Psoas muscle (tissue), 8 donors: ENCODE data around the gene GAB2. TPM values are rescaled to one million over a fixed set of nuclear protein-coding genes. Genes with fewer than 3 reads are reported as not detected.
A peak's percentile ranks its signal among the peaks of the same experiment; 100 is the strongest.

Source experiments
- ATAC-seq, 4 donors: fragments of 200-7000 bp; cut with Tn5 transposase; one replicate each; pipeline ENCODE4 v1.9.1; 2020; ENCODE audit warnings: moderate library complexity in 3 of 4, mild to moderate bottlenecking in 2 of 4
- DNase-seq, 2 donors: peaks; one replicate each; pipeline ENCODE4 v3.0.0-alpha.2; 2020
- H3K27ac ChIP-seq: fragments of 200-600 bp; one replicate; pipeline ENCODE4 v1.8.0; 2022
- H3K27me3 ChIP-seq, 3 donors: fragments of 200-600 bp in 1 of 3; one replicate each; pipeline versions ENCODE4 v1.6.1 to v1.8.0; 2013 to 2022; ENCODE audit warnings: low read length in 2 of 3, mild to moderate bottlenecking in 2 of 3, moderate library complexity in 1 of 3; ENCODE audit not compliant: insufficient read depth in 3 of 3
- H3K36me3 ChIP-seq, 2 donors: fragments of 200-600 bp in 1 of 2; one replicate each; pipeline versions ENCODE4 v1.6.1 to v1.8.0; 2013 to 2022; ENCODE audit warnings: low read depth in 1 of 2, mild to moderate bottlenecking in 1 of 2, moderate library complexity in 1 of 2; ENCODE audit not compliant: insufficient read depth in 1 of 2
- H3K4me1 ChIP-seq: fragments of 200-600 bp; one replicate; pipeline ENCODE4 v1.8.0; 2022
- H3K4me3 ChIP-seq: fragments of 200-600 bp; one replicate; pipeline ENCODE4 v1.8.0; 2022; ENCODE audit warnings: mild to moderate bottlenecking
- H3K9me3 ChIP-seq: fragments of 200-600 bp; one replicate; pipeline ENCODE4 v1.8.0; 2022
- CTCF ChIP-seq: fragments of 200-600 bp; IDR thresholded peaks from one replicate; pipeline ENCODE4 v1.8.0; 2022; ENCODE audit warnings: antibody characterized with exemption
- WGBS, 3 donors: extraction: QIAGEN DNeasy Blood & Tissue Kit; methylation state at CpG; one replicate each; pipeline versions ENCODE4 v1.1.6 to v1.1.7; 2013; 5-methylcytosine and 5-hydroxymethylcytosine counted together
- intact Hi-C, 2 donors: fragments of 100-400 bp; cut with DNase I; formaldehyde crosslinking; loops; one replicate each; pipeline versions ENCODE4 v1.11.0 to v1.14.2; 2022
- polyA plus RNA-seq, 3 donors: library from polyadenylated mRNA; stranded (reverse); fragments of 200-250 nt; gene quantifications; one replicate each; pipeline ENCODE4 v1.2.3, GENCODE V29; 2013
- total RNA-seq, 4 donors: library from RNA; stranded (reverse); fragmentation: NEBNext Ultra II Directional in 2 of 4; extraction: Animal tissue kit (Norgen Biotek cat#: 25700) in 2 of 4; gene quantifications; one replicate each; pipeline versions ENCODE4 v1.2.1 to v1.2.4, GENCODE V29; 2021 to 2023
- donor health status: healthy with polysubstance abuse.
- donor health status: DM: no; HTN: no; CAD: no; lungs with moderate emphysema.
- donor health status: Bipolar disorder and iron deficiency.
- donor health status: healthy.
- donor health status: DM: yes; HTN: yes; CAD: no.
- donor health status: DM: no; HTN: no; CAD: no.
- donor health status: DM: no; HTN: no; CAD: no.
- donor health status: DM: yes; HTN: yes; CAD: no.

GAB2 gene
- total and polyA plus RNA-seq, 7 donors, result 2.7 to 6.3 (median 4.7) TPM

DNA sequence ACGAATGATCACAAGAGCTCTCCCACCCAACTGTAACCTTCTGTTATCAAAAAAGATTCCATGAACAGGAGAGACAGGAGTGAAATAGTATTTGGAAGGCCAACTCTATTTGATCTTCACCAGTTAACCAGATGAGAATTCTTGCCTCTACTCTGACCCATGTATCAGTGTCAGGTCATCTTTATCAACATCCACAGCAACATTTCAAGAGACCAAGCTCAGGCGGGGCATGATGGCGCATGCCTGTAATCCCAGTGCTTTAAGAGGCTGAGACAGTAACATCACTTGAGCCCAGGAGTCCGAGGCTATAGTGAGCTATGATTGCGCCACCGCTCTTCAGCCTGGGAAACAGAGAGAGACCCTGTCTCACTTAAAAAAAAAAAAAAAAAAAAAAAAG, 62.3 kb downstream of the GAB2 start:
- 93 to 96% (median 94%) methylated on average over 6 of the region's 6 CpGs for WGBS, 3 donors
- ATAC-seq, result no peak

GRCh38 chr11:78354408-78355308, 63.0 kb downstream of the GAB2 start:
- no peaks in the 10 kb centered on the region for H3K27me3 ChIP-seq
- H3K9me3 ChIP-seq, result no peaks in the 10 kb centered on the region
- intact Hi-C loops, result loop anchor here in 1 of 2 donors (10.0 kb wide), 1 partner anchor 60 kb away; the partner anchor contains the start of gene GAB2
- no peak for TF ChIP-seq CTCF
- 49 to 59% (median 58%) methylated on average over 7 of the region's 7 CpGs for WGBS, 3 donors
- DNase-seq, result no peak
- H3K4me1 ChIP-seq, result peaks cover 9% of the 10 kb centered on the region
- no peak for ATAC-seq
- no peak overlapping the region for H3K4me3 ChIP-seq
- H3K36me3 ChIP-seq, result no peaks in the 10 kb centered on the region
- no peak overlapping the region for H3K27ac ChIP-seq

More for the DNA sequence above, 62.3 kb downstream of the GAB2 start:
- Histone ChIP-seq H3K27me3 (no peaks in the 10 kb centered on the region), H3K4me1 (peaks cover 6% of the 10 kb centered on the region), H3K4me3 (no peak overlapping the region), H3K36me3 (no peaks in the 10 kb centered on the region), H3K27ac (no peak overlapping the region), H3K9me3 (no peaks in the 10 kb centered on the region)
- intact Hi-C loops, result loop anchor here in 1 of 2 donors (10.0 kb wide), 1 partner anchor 59 kb away; the partner anchor contains the start of gene GAB2
- DNase-seq, result no peak
- no peak for TF ChIP-seq CTCF

GRCh38 chr11:78351979-78352841, 65.4 kb downstream of the GAB2 start:
- H3K9me3 ChIP-seq, result no peaks in the 10 kb centered on the region
- H3K4me3 ChIP-seq, result no peak overlapping the region
- intact Hi-C loops, result loop anchor here in 1 of 2 donors (10.0 kb wide), 1 partner anchor 63 kb away; the partner anchor contains the start of gene GAB2
- no peaks in the 10 kb centered on the region for H3K36me3 ChIP-seq
- no peaks in the 10 kb centered on the region for H3K27me3 ChIP-seq
- DNase-seq, result no peak
- no peak for TF ChIP-seq CTCF
- H3K4me1 ChIP-seq, result peaks cover 14% of the 10 kb centered on the region
- ATAC-seq, result no peak
- 85 to 91% (median 88%) methylated on average over 14 of the region's 14 CpGs for WGBS, 3 donors
- H3K27ac ChIP-seq, result no peak overlapping the region

DNA sequence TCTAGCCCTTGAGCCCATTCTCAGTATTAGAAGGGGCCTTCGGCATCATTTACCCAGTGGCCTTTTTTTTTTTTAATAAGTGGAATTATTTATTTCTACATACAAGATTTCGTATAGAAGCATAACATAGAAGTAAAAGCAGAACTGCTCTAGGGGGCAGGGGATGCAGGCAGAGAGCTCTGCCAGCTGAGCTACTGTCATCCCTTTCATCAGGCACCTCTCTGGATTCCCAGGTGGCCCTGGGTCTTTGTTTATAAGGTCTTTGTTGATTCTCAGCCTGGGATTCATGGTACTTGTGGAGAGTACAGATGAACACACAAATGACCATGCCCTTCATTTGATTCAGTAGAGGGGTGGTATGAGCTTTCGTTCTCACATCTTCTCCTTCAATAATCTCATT, 66.4 kb downstream of the GAB2 start:
- H3K27ac ChIP-seq, result no peak overlapping the region
- H3K4me3 ChIP-seq, result peak overlapping the region; percentile 42
- ATAC-seq (no peak), DNase-seq (no peak)
- no peaks in the 10 kb centered on the region for H3K36me3 ChIP-seq
- H3K27me3 ChIP-seq, result no peaks in the 10 kb centered on the region
- no peaks in the 10 kb centered on the region for H3K9me3 ChIP-seq
- WGBS, 3 donors, result 35 to 48% (median 47%) methylated on average over 3 of the region's 3 CpGs
- TF ChIP-seq CTCF, result no peak
- intact Hi-C loops, result loop anchor here in 1 of 2 donors (10.0 kb wide), 1 partner anchor 64 kb away; the partner anchor contains the start of gene GAB2
- H3K4me1 ChIP-seq, result peaks cover 14% of the 10 kb centered on the region
